OCI-LY7 (cell line): ENCODE data around the gene PTPRJ. TPM values are rescaled to one million over a fixed set of nuclear protein-coding genes. Genes with fewer than 3 reads are reported as not detected.

Experiments
- BruUV-seq: library from RNA; stranded (reverse); fragments of 400-500 nt; replicated peaks from 2 replicates; lab custom pipeline; 2021; lab: Mats Ljungman, UMichigan
- CTCF ChIA-PET: fragments of 300-600 bp; sonication (Branson Sonifier 250); formaldehyde crosslinking; loops from one replicate; lab custom pipeline; 2022; ENCODE audit warnings: antibody characterized with exemption; ENCODE audit not compliant: unreplicated experiment; lab: Charles Lee
- POLR2A ChIA-PET: fragments of 300-600 bp; sonication (Branson Sonifier 250); formaldehyde crosslinking; loops from one replicate; lab custom pipeline; 2022; ENCODE audit warnings: antibody characterized with exemption; lab: Charles Lee
- DNase-seq: peaks from one replicate; pipeline ENCODE4 v3.0.0-alpha.2; 2015; ENCODE audit warnings: low spot score
- H2AFZ ChIP-seq: fragments of 200-600 bp; sonication (generic), shearing (Covaris generic); 2 replicates; pipeline ENCODE4 v1.6.1; 2014; ENCODE audit warnings: mild to moderate bottlenecking, antibody characterized with exemption, low read length, moderate library complexity
- H3K27ac ChIP-seq: fragments of 200-600 bp; sonication (generic); 2 replicates; pipeline ENCODE4 v1.5.1; 2014; ENCODE audit warnings: mixed run types, low read depth, mild to moderate bottlenecking, moderate library complexity, low read length, inconsistent platforms; ENCODE audit not compliant: poor library complexity, severe bottlenecking
- H3K36me3 ChIP-seq: fragments of 200-600 bp; sonication (generic); 2 replicates; pipeline ENCODE4 v1.6.1; 2014; ENCODE audit warnings: mild to moderate bottlenecking, antibody characterized with exemption, low read length, moderate library complexity, mixed read lengths; ENCODE audit not compliant: insufficient read depth
- H3K4me1 ChIP-seq: fragments of 200-600 bp; sonication (generic); 2 replicates; pipeline ENCODE4 v1.5.1; 2014; ENCODE audit warnings: mild to moderate bottlenecking, low read length; ENCODE audit not compliant: insufficient read depth, poor library complexity, severe bottlenecking
- H3K4me2 ChIP-seq: fragments of 200-600 bp; sonication (generic); 2 replicates; pipeline ENCODE4 v1.6.1; 2014; ENCODE audit warnings: mild to moderate bottlenecking, low read length
- H3K4me3 ChIP-seq: fragments of 200-600 bp; sonication (generic); 2 replicates; pipeline ENCODE4 v1.5.1; 2014; ENCODE audit warnings: mild to moderate bottlenecking, low read depth, low read length; ENCODE audit not compliant: poor library complexity, severe bottlenecking
- H3K79me2 ChIP-seq: fragments of 200-600 bp; sonication (generic); 2 replicates; pipeline ENCODE4 v1.6.1; 2016; ENCODE audit warnings: low read depth, mild to moderate bottlenecking, low read length, moderate library complexity, mixed read lengths; ENCODE audit not compliant: insufficient read depth
- H3K9me2 ChIP-seq: fragments of 200-600 bp; sonication (generic); 2 replicates; pipeline ENCODE4 v1.6.1; 2016; ENCODE audit warnings: mild to moderate bottlenecking, low read length, mixed read lengths; ENCODE audit not compliant: insufficient read depth
- H3K9me3 ChIP-seq: fragments of 200-600 bp; sonication (generic); 2 replicates; pipeline ENCODE4 v1.6.1; 2014; ENCODE audit warnings: mild to moderate bottlenecking, mixed run types, low read length, mixed read lengths
- H4K20me1 ChIP-seq: fragments of 200-600 bp; sonication (generic); 2 replicates; pipeline ENCODE4 v1.6.1; 2014; ENCODE audit warnings: mild to moderate bottlenecking, antibody characterized with exemption, low read length, moderate library complexity, mixed read lengths; ENCODE audit not compliant: insufficient read depth
- EZH2phosphoT487 ChIP-seq: fragments of 200-600 bp; sonication (generic); IDR thresholded peaks from 2 replicates; pipeline ENCODE4 v1.6.1; 2018; ENCODE audit warnings: low read depth, borderline replicate concordance, mild to moderate bottlenecking, mixed run types, antibody characterized with exemption, low read length, moderate library complexity, mixed read lengths
- intact Hi-C: fragments of 100-400 bp; cut with micrococcal nuclease; formaldehyde crosslinking; loops from one replicate; pipeline ENCODE4 v1.10.0; 2022; ENCODE audit not compliant: unreplicated experiment
- total RNA-seq, 2 experiments: library from RNA; depleted of rRNA in 1 of 2; stranded (reverse); fragments of >200 nt in 1 of 2; shearing (Covaris generic) in 1 of 2; gene quantifications; 2 replicates each; pipeline ENCODE4 v1.2.3, GENCODE V29; 2014 to 2022
- TF ChIP-seq, protein P1 (sequence below): fragments of 200-600 bp; sonication (generic); conservative IDR thresholded peaks from 2 replicates; pipeline ENCODE4 v1.5.1; 2014; ENCODE audit warnings: mild to moderate bottlenecking, antibody characterized with exemption, low read length, moderate library complexity, mixed read lengths

The PTPRJ gene
- total RNA-seq, 2 experiments from 2014 or later: 5.4 to 28.3 TPM

DNA sequence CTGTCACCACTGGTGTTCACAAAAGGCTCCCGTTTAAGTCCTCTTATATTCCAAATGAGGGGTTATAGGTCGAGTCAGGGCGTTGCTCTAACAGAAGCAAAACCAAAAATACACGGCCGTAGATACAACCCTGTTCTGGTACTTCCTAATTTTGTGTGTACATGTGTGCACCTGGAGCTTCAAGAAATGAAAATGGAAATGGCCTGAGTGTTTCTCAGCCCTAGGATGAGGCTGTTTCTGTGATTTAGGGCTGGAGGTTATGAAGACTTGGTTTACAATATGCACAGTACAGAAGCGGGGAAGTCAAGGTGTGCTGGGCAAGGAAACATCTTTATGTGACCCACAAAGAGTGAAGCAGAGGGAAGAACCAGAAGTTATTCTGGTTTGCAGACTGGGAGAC, 125.8 kb downstream of the PTPRJ start:
- peaks cover 4% of the 10 kb centered on the region for H3K36me3 ChIP-seq
- 0 out of 2 replicates have a peak, but pooled peaks cover 4% of the 10 kb centered on the region for H3K9me3 ChIP-seq
- peaks cover 12% of the 10 kb centered on the region; the same call in 1 of the 2 replicates for H3K79me2 ChIP-seq
- CTCF ChIA-PET: interaction anchor here (1.1 to 1.3 kb wide), 3 partner anchors 54 to 171 kb away, joined by 3 to 6 read pairs (median 5); no protein-coding TSS in a partner anchor
- peak overlapping the region; percentile 71 for H3K27ac ChIP-seq
- peak overlapping the region; percentile 56 for H3K4me3 ChIP-seq
- TF ChIP-seq EZH2phosphoT487: no peak
- TF ChIP-seq, protein P1, sequence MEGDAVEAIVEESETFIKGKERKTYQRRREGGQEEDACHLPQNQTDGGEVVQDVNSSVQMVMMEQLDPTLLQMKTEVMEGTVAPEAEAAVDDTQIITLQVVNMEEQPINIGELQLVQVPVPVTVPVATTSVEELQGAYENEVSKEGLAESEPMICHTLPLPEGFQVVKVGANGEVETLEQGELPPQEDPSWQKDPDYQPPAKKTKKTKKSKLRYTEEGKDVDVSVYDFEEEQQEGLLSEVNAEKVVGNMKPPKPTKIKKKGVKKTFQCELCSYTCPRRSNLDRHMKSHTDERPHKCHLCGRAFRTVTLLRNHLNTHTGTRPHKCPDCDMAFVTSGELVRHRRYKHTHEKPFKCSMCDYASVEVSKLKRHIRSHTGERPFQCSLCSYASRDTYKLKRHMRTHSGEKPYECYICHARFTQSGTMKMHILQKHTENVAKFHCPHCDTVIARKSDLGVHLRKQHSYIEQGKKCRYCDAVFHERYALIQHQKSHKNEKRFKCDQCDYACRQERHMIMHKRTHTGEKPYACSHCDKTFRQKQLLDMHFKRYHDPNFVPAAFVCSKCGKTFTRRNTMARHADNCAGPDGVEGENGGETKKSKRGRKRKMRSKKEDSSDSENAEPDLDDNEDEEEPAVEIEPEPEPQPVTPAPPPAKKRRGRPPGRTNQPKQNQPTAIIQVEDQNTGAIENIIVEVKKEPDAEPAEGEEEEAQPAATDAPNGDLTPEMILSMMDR: no peak
- DNase-seq: peak; percentile 78
- POLR2A ChIA-PET: interaction anchor here (0.8 to 2.3 kb wide), 8 partner anchors 14 to 249 kb away, joined by 3 to 7 read pairs (median 3); no protein-coding TSS in a partner anchor
- H3K4me1 ChIP-seq: peaks cover 89% of the 10 kb centered on the region
- H4K20me1 ChIP-seq: peaks cover 4% of the 10 kb centered on the region; the same call in 1 of the 2 replicates
- peak overlapping the region; percentile 14; the same call in 1 of the 2 replicates for H2AFZ ChIP-seq
- H3K4me2 ChIP-seq: peak overlapping the region; percentile 91
- intact Hi-C loops: loop anchor here (5.0 kb wide), 1 partner anchor 124 kb away; the partner anchor contains the start of gene PTPRJ
- BruUV-seq: no TSS peak
- no peaks in the 10 kb centered on the region for H3K9me2 ChIP-seq

DNA sequence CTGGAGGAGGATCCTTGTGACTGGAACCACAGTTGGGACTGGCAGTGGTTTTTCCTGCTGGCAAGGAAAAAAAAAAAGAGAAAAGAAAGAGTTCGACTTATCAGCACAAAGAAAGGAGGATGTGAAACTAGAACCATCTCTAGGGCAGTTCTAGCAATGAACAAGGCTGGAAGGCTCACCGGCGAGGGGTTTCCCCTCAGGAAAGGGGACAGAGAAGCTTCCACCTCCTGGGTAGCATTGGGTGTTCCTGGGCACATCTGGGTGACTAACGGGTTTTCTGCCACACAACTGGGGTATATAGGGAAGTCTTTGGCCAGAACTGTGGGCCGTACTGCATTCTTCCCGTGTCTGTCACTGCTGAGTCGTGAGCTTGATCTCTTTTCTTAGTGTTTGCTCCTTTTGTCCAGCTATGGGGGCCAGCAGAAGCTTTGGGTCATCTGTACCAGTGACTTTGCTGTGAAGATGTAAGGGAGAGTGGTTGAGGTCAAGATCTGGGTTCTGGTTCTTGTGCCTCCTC, 126.9 kb downstream of the PTPRJ start:
- Histone ChIP-seq H3K4me3 (peak overlapping the region; percentile 10), H3K27ac (peak overlapping the region; percentile 71), H4K20me1 (peaks cover 4% of the 10 kb centered on the region; the same call in 1 of the 2 replicates), H2AFZ (no peak overlapping the region), H3K9me3 (peaks cover 4% of the 10 kb centered on the region; the same call in 1 of the 2 replicates), H3K36me3 (peaks cover 14% of the 10 kb centered on the region), H3K4me2 (peak overlapping the region; percentile 91), H3K9me2 (no peaks in the 10 kb centered on the region), H3K79me2 (peaks cover 12% of the 10 kb centered on the region; the same call in 1 of the 2 replicates), H3K4me1 (peaks cover 87% of the 10 kb centered on the region)
- BruUV-seq: no TSS peak
- ChIA-PET CTCF (interaction anchor here (0.6 to 3.1 kb wide), 7 partner anchors 14 to 194 kb away, joined by 3 to 35 read pairs (median 3); no protein-coding TSS in a partner anchor), POLR2A (interaction anchor here (0.5 to 3.6 kb wide), 27 partner anchors 12 to 709 kb away, joined by 3 to 24 read pairs (median 6); no protein-coding TSS in a partner anchor)
- DNase-seq: peak; percentile 83
- TF ChIP-seq EZH2phosphoT487: no peak
- TF ChIP-seq, protein P1: no peak
- intact Hi-C loops: loop anchor here (1.0 to 5.0 kb wide), 2 partner anchors 26 to 125 kb away; partner anchors contain the start of gene PTPRJ
